ENCODE measurements around the gene NUCKS1. TPM values are rescaled to one million over a fixed set of nuclear protein-coding genes. Genes with fewer than 3 reads are reported as not detected.

Gene NUCKS1
- total and polyA plus RNA-seq, 2 of the 8 experiments (the other 6 are each of a cell fraction or from before 2014, with no cell fraction given): 126 to 461 TPM

- no peak overlapping the region for H3K9ac ChIP-seq (replicated peaks in 1 of 4; ENCODE audit: extremely low read depth in 1 of 4, low read depth in 3 of 4, low read length in 3 of 4)
- TF ChIP-seq HDAC2 (IDR thresholded peaks at IDR 0.05; ENCODE audit: borderline replicate concordance in 1 of 2, low read depth in 2 of 2, low read length in 2 of 2): no peak
- no peak for TF ChIP-seq POLR2AphosphoS5 (IDR thresholded peaks at IDR 0.05; ENCODE audit: low read depth, low read length)
- TF ChIP-seq RNF2 (IDR thresholded peaks at IDR 0.05; ENCODE audit: borderline replicate concordance, low read depth, low read length, missing control alignments, poor library complexity, severe bottlenecking): no peak
- no peak for TF ChIP-seq RAD21 (IDR thresholded peaks at IDR 0.05 in 1 of 2, conservative IDR thresholded peaks at IDR 0.05 in 1 of 2; ENCODE audit: low read depth in 2 of 2, low read length in 2 of 2)
- TF ChIP-seq SRF (IDR thresholded peaks at IDR 0.05; ENCODE audit: low read depth, low read length): no peak
- TF ChIP-seq ZNF274 (IDR thresholded peaks at IDR 0.05; ENCODE audit: borderline replicate concordance, extremely low read depth, low read length): no peak
- TF ChIP-seq YY1 (IDR thresholded peaks at IDR 0.05; ENCODE audit: low read depth, low read length): no peak
- TF ChIP-seq TBP (IDR thresholded peaks at IDR 0.05; ENCODE audit: low read depth, low read length): no peak
- no peak for TF ChIP-seq USF2 (IDR thresholded peaks at IDR 0.05; ENCODE audit: low read length)
- TF ChIP-seq SAP30 (IDR thresholded peaks at IDR 0.05; ENCODE audit: insufficient read depth, insufficient replicate concordance, low read length): no peak
- TF ChIP-seq POLR2A (IDR thresholded peaks at IDR 0.05; ENCODE audit: control extremely low read depth in 1 of 2, low read depth in 2 of 2, low read length in 2 of 2): no peak
- no peak overlapping the region for H2AK5ac ChIP-seq (ENCODE audit: low read depth, low read length)
- H4K20me1 ChIP-seq (replicated peaks in 1 of 2; ENCODE audit: control insufficient read depth in 1 of 2, insufficient read depth in 2 of 2, low read length in 2 of 2): peaks cover 0 to 1% of the 10 kb centered on the region in 2 experiments
- H2BK15ac ChIP-seq (ENCODE audit: low read length): no peak overlapping the region
- H3K79me2 ChIP-seq (ENCODE audit: control insufficient read depth in 1 of 2, insufficient read depth in 2 of 2, low read length in 2 of 2): no peaks in the 10 kb centered on the region
- no peak overlapping the region for H4K5ac ChIP-seq (ENCODE audit: insufficient read length, low read depth, low read length)
- no peak overlapping the region for H2AFZ ChIP-seq (ENCODE audit: low read length)
- H3K36me3 ChIP-seq (ENCODE audit: control insufficient read depth in 2 of 4, insufficient read depth in 4 of 4, low read length in 3 of 4): peaks cover 8 to 45% (median 30%) of the 10 kb centered on the region in 4 experiments
- peaks cover 0 to 3% (median 0%) of the 10 kb centered on the region in 4 experiments; a peak in 1 of 7 replicates for H3K4me1 ChIP-seq (replicated peaks in 1 of 4; ENCODE audit: control insufficient read depth in 3 of 4, insufficient read depth in 4 of 4, low read length in 3 of 4)
- no peaks in the 10 kb centered on the region for H3K23me2 ChIP-seq (ENCODE audit: low read depth, low read length)
- no peak overlapping the region for H2BK12ac ChIP-seq (ENCODE audit: low read depth, low read length)
- H3K14ac ChIP-seq (ENCODE audit: insufficient read length): no peak overlapping the region
- H3K9me3 ChIP-seq (ENCODE audit: insufficient read depth in 2 of 2, low read depth in 1 of 2, low read length in 1 of 2): no peaks in the 10 kb centered on the region
- no peak overlapping the region for H3K56ac ChIP-seq (replicated peaks; ENCODE audit: insufficient read length, low read depth, low read length)
- FAIRE-seq (no peak), DNase-seq (ENCODE audit: low read depth in 1 of 2, low spot score in 2 of 2) (no peak)
- H3K4ac ChIP-seq (replicated peaks; ENCODE audit: insufficient read length, low read depth, low read length): no peak overlapping the region
- no peaks in the 10 kb centered on the region; the same call in none of the 2 replicates for H3K79me1 ChIP-seq (ENCODE audit: low read depth, low read length)
- no peak overlapping the region for H3K23ac ChIP-seq (ENCODE audit: insufficient read length)
- H2BK120ac ChIP-seq (replicated peaks; ENCODE audit: low read depth, low read length): no peak overlapping the region
- no peak overlapping the region for H2BK20ac ChIP-seq (ENCODE audit: low read length)
- H4K8ac ChIP-seq (ENCODE audit: extremely low read depth, insufficient read depth, low read length): no peak overlapping the region
- no peaks in the 10 kb centered on the region for H3K27me3 ChIP-seq (replicated peaks in 1 of 4; ENCODE audit: control insufficient read depth in 3 of 4, extremely low read depth in 1 of 4, insufficient read depth in 3 of 4, low read length in 3 of 4)
- H2BK5ac ChIP-seq (ENCODE audit: low read depth, low read length): no peak overlapping the region; the same call in 1 of the 2 replicates
- no peak overlapping the region for H4K91ac ChIP-seq (replicated peaks; ENCODE audit: insufficient read length, low read length)
- no peak overlapping the region for H3K18ac ChIP-seq (ENCODE audit: extremely low read depth, low read length)
- no peak overlapping the region for H3K27ac ChIP-seq (ENCODE audit: low read depth, low read length)
- ChIA-PET CTCF (ENCODE audit: partially characterized antibody) (interaction anchor here (0.7 to 1.5 kb wide), 3 partner anchors 11 to 178 kb away, joined by 3 to 5 read pairs (median 4); no protein-coding TSS in a partner anchor), POLR2A (ENCODE audit: partially characterized antibody) (interaction anchor here (1.1 to 1.8 kb wide), 3 partner anchors 12 to 199 kb away, joined by 3 to 6 read pairs (median 4); no protein-coding TSS in a partner anchor)
- H3K4me2 ChIP-seq (ENCODE audit: insufficient read depth in 1 of 2, low read depth in 2 of 2, low read length in 2 of 2): no peak overlapping the region
- 83% methylated on average over 5 of the region's 5 CpGs; no CpG with 5 or more reads in 1 of the 2 experiments for WGBS, 2 experiments (ENCODE audit: extremely low coverage in 1 of 2, insufficient coverage in 1 of 2, insufficient read length in 1 of 2, insufficient replicate concordance in 2 of 2, low coverage in 1 of 2, low lambda C conversion rate in 2 of 2, missing lambda C conversion rate in 1 of 2)
- H3K4me3 ChIP-seq (ENCODE audit: extremely low read depth in 1 of 4, insufficient read depth in 2 of 4, low read depth in 3 of 4, low read length in 4 of 4): no peak overlapping the region
These were observed 48.6 kb upstream of the NUCKS1 start for GRCh38 chr1:205798577-205798976.

All from H1 (cell line).